ENCODE measurements around the gene RIPOR1.
"Not testable (repeated sequence)": the region's sequence is repeated elsewhere in the genome, so short reads cannot be mapped to it uniquely, and the experiment has no call there.

RIPOR1 gene

GRCh38 chr16:67530013-67530939 is 1.6 kb downstream of the RIPOR1 start:
- peak overlapping the region; percentile 89 for H3K4me3 ChIP-seq (ENCODE audit: low read depth, low read length)
- H3K27me3 ChIP-seq (ENCODE audit: insufficient read depth, low read depth, severe bottlenecking) = no peaks in the 10 kb centered on the region
- peak; percentile 49 for DNase-seq

DNA sequence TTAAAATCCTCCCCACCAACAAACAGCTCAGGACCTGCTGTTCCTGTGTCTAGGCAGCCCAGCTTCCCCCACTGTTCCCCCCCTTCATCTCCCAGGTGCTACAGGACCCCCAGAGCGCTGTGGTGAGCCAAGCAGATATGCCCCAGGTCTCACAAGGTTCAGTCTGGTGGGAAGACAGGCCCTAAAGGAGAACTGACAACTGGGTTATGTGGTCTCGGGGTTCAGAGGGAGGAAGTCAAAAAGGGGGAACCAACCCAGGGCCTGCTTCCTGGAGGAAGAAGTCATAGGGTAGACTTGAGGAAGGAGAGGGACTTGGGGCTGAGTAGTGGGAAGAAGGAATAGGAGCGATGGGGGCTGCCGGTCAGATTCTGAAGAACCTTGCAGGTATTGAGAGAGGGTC is 2.6 kb downstream of the RIPOR1 start:
- Histone ChIP-seq H3K36me3 (peaks cover 18% of the 10 kb centered on the region), H3K4me3 (ENCODE audit: low read depth, low read length) (no peak overlapping the region), H3K27me3 (ENCODE audit: insufficient read depth, low read depth, severe bottlenecking) (no peaks in the 10 kb centered on the region), H3K9me3 (ENCODE audit: severe bottlenecking) (no peaks in the 10 kb centered on the region), H3K27ac (no peak overlapping the region)
- no peak for TF ChIP-seq CTCF (IDR thresholded peaks at IDR 0.05; ENCODE audit: low read depth, low read length)
- no peak for DNase-seq

More at GRCh38 chr16:67530013-67530939, 1.6 kb downstream of the RIPOR1 start:
- Histone ChIP-seq H3K9me3 (ENCODE audit: severe bottlenecking) (no peaks in the 10 kb centered on the region), H3K27ac (peak overlapping the region; percentile 99), H3K36me3 (peaks cover 18% of the 10 kb centered on the region)
- TF ChIP-seq CTCF (IDR thresholded peaks at IDR 0.05; ENCODE audit: low read depth, low read length) = no peak

DNA sequence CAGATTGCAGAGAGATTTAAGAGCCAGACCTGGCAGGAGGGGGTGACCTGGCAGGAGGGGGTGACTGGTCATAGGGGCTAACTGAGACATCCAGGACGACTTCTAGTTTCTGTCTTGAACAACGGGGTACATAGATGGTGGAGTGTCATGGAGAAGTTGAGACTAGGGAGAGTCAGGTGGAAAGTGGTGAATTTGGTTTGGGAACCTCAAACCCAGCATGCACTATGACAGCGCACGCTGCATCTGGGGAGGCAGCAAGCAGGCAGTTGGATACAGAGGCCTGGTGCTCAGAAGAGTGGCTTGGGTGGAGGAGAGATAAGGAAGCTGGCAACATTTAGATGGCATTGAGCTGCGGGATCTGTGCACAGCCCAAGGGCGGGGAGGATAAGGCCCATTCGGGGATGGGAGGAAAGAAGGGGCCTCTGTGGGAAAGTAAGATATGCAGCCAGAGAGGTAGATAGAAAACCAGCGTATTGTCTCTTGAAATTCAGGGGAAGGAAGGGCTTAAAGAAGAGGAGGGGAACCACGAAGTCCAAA is 4.5 kb downstream of the RIPOR1 start:
- H3K4me3 ChIP-seq (ENCODE audit: low read depth, low read length) = no peak overlapping the region
- H3K27me3 ChIP-seq (ENCODE audit: insufficient read depth, low read depth, severe bottlenecking) = no peaks in the 10 kb centered on the region

GRCh38 chr16:67533987-67534386 is 5.4 kb downstream of the RIPOR1 start:
- not testable (repeated sequence) for DNase-seq; H3K27ac ChIP-seq; H3K27me3 ChIP-seq (ENCODE audit: insufficient read depth, low read depth, severe bottlenecking); H3K4me3 ChIP-seq (ENCODE audit: low read depth, low read length); H3K9me3 ChIP-seq (ENCODE audit: severe bottlenecking)
- peaks cover 24% of the 10 kb centered on the region for H3K36me3 ChIP-seq

More for the DNA sequence above, 4.5 kb downstream of the RIPOR1 start:
- H3K9me3 ChIP-seq (ENCODE audit: severe bottlenecking) = no peaks in the 10 kb centered on the region
- no peak for DNase-seq
- H3K36me3 ChIP-seq = peaks cover 21% of the 10 kb centered on the region
- no peak overlapping the region for H3K27ac ChIP-seq
- no peak for TF ChIP-seq CTCF (IDR thresholded peaks at IDR 0.05; ENCODE audit: low read depth, low read length)

DNA sequence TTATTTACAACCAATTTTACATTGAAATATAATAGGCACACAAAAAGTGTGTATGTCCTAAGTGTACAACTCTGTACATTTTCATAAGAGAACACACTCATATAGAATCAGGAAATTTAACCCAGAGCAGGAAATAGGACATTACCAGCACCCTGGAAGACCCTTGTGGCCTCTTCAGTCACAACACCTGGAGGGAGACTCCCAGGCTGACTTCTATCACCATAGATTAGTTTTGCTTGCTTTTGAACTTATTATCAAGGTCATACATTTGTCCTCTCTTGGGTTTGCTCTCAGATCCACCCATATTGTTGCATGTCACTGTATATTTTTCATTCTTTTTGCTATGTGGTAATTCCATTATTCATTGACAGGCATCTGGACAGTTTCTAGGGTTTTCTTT is 5.8 kb downstream of the RIPOR1 start:
- H3K9me3 ChIP-seq (ENCODE audit: severe bottlenecking) = no peaks in the 10 kb centered on the region
- TF ChIP-seq CTCF (IDR thresholded peaks at IDR 0.05; ENCODE audit: low read depth, low read length) = no peak
- H3K27ac ChIP-seq = no peak overlapping the region
- H3K27me3 ChIP-seq (ENCODE audit: insufficient read depth, low read depth, severe bottlenecking) = no peaks in the 10 kb centered on the region
- DNase-seq = no peak
- H3K4me3 ChIP-seq (ENCODE audit: low read depth, low read length) = no peak overlapping the region
- H3K36me3 ChIP-seq = peaks cover 27% of the 10 kb centered on the region

DNA sequence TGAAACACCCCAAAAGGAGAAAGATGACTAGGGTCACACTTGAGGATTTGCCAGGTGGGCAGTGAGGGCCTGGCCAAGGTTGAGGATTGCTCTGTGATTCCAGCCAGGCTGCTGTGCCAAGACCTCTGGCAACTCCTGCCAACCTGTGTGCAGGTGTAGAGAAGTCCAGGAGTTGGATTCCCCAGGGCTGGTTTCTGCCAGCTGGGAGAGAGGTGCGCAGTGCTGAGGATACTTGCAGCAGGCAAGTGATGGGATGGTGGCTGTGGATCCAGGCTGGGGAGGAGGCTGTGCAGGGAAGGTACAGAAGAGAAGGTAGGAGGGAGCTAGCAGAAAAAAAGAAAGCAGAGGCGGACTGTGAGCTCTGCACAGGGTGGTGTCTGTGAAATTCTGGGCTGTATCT is 6.6 kb downstream of the RIPOR1 start:
- H3K27me3 ChIP-seq (ENCODE audit: insufficient read depth, low read depth, severe bottlenecking) = no peaks in the 10 kb centered on the region
- no peaks in the 10 kb centered on the region for H3K9me3 ChIP-seq (ENCODE audit: severe bottlenecking)
- TF ChIP-seq CTCF (IDR thresholded peaks at IDR 0.05; ENCODE audit: low read depth, low read length) = no peak
- peaks cover 35% of the 10 kb centered on the region for H3K36me3 ChIP-seq
- DNase-seq = no peak
- H3K4me3 ChIP-seq (ENCODE audit: low read depth, low read length) = no peak overlapping the region
- H3K27ac ChIP-seq = no peak overlapping the region
